ENCODE results near the gene RNF144B.

GRCh38 chr6:18493382-18493891 is 106.3 kb downstream of the RNF144B start:
- TF ChIP-seq CTCF (IDR thresholded peaks at IDR 0.05) (no peak), ZNF219 (CRISPR knock-in tag; IDR thresholded peaks at IDR 0.05; ENCODE audit: borderline replicate concordance) (no peak)

Measured in WTC11 (cell line).